ENCODE data around the gene VEZT. TPM values are rescaled to one million over a fixed set of nuclear protein-coding genes. Genes with fewer than 3 reads are reported as not detected.

Gene VEZT
- total RNA-seq, 1 experiment from 2014 or later = 46.4 TPM

- Histone ChIP-seq H3K79me2 (ENCODE audit: insufficient read depth, low read length) (peaks cover 61% of the 10 kb centered on the region), H2AFZ (ENCODE audit: low read depth, low read length, poor library complexity, severe bottlenecking) (no peak overlapping the region), H3K27me3 (ENCODE audit: insufficient read depth, low read length) (no peaks in the 10 kb centered on the region), H3K36me3 (ENCODE audit: control insufficient read depth in 1 of 2, insufficient read depth in 2 of 2, low read length in 2 of 2) (no peaks in the 10 kb centered on the region), H3K4me1 (ENCODE audit: control insufficient read depth in 1 of 2, insufficient read depth in 2 of 2, low read length in 2 of 2) (peaks cover 24 to 46% of the 10 kb centered on the region in 2 experiments), H3K4me3 (replicated peaks in 1 of 2; ENCODE audit: low read depth in 1 of 2, low read length in 2 of 2) (no peak overlapping the region), H3K27ac (ENCODE audit: low read depth, low read length) (no peak overlapping the region), H3K9me3 (ENCODE audit: control insufficient read depth in 1 of 2, insufficient read depth in 1 of 2, low read depth in 1 of 2, low read length in 2 of 2) (no peaks in the 10 kb centered on the region), H4K20me1 (ENCODE audit: insufficient read depth) (no peaks in the 10 kb centered on the region), H3K9me2 (ENCODE audit: insufficient read depth) (no peaks in the 10 kb centered on the region), H3K9ac (ENCODE audit: low read length) (no peak overlapping the region), H3K4me2 (ENCODE audit: low read length) (no peak overlapping the region)
- intact Hi-C loops (cut with micrococcal nuclease) = no loop called here
- ChIA-PET RAD21 (ENCODE audit: low non-redundant PET in 1 of 2, low total read pairs in 2 of 2, uncharacterized antibody in 2 of 2, unreplicated experiment in 2 of 2) (no interaction called here), POLR2A (no interaction called here), CTCF (no interaction called here)
- no TSS peak for BruUV-seq (replicated peaks)
- TF ChIP-seq SRF (IDR thresholded peaks at IDR 0.05; ENCODE audit: low read depth) = no peak
- TF ChIP-seq POLR2A (IDR thresholded peaks at IDR 0.05; ENCODE audit: borderline replicate concordance, extremely low read depth, insufficient read depth, insufficient read length) = no peak
- TF ChIP-seq EGR1 (IDR thresholded peaks at IDR 0.05; ENCODE audit: low read depth) = no peak
- TF ChIP-seq ZFX (IDR thresholded peaks at IDR 0.05) = no peak
- TF ChIP-seq EZH2 (IDR thresholded peaks at IDR 0.05) = no peak
- no peak for TF ChIP-seq SIN3A (IDR thresholded peaks at IDR 0.05; ENCODE audit: low read depth)
- TF ChIP-seq EZH2phosphoT487 (IDR thresholded peaks at IDR 0.05; ENCODE audit: borderline replicate concordance) = no peak
- no peak for TF ChIP-seq CTCF (IDR thresholded peaks at IDR 0.05 in 2 of 3, conservative IDR thresholded peaks at IDR 0.05 in 1 of 3; ENCODE audit: borderline replicate concordance in 1 of 3, insufficient read depth in 1 of 3, low read depth in 2 of 3, low read length in 2 of 3)
- TF ChIP-seq CEBPB (IDR thresholded peaks at IDR 0.05; ENCODE audit: low read depth) = no peak
- no peak for TF ChIP-seq ZBTB33 (IDR thresholded peaks at IDR 0.05; ENCODE audit: extremely low read depth, insufficient replicate concordance, low read length)
- TF ChIP-seq POLR2AphosphoS5 (IDR thresholded peaks at IDR 0.05; ENCODE audit: low read depth, low read length) = no peak
- no peak for TF ChIP-seq YY1 (IDR thresholded peaks at IDR 0.05; ENCODE audit: extremely low read depth, insufficient replicate concordance, low read depth, low read length)
- no peak for TF ChIP-seq RAD21 (IDR thresholded peaks at IDR 0.05; ENCODE audit: low read depth)
- TF ChIP-seq, protein P1, sequence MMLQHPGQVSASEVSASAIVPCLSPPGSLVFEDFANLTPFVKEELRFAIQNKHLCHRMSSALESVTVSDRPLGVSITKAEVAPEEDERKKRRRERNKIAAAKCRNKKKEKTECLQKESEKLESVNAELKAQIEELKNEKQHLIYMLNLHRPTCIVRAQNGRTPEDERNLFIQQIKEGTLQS (IDR thresholded peaks at IDR 0.05) = no peak
- no peak for TF ChIP-seq SP1 (IDR thresholded peaks at IDR 0.05; ENCODE audit: low read depth)
- TF ChIP-seq, protein P2, sequence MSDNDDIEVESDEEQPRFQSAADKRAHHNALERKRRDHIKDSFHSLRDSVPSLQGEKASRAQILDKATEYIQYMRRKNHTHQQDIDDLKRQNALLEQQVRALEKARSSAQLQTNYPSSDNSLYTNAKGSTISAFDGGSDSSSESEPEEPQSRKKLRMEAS (IDR thresholded peaks at IDR 0.05) = no peak
- no peak for DNase-seq (ENCODE audit: low read depth, low spot score)
- no peak for ATAC-seq
Measured at GRCh38 chr12:95208678-95209077, 8.9 kb upstream of the VEZT start.

All from HCT116 (cell line).